Mesendoderm (in vitro differentiated cells): ENCODE results near the gene OR4M1.
"Not testable (repeated sequence)": the region's sequence is repeated elsewhere in the genome, so short reads cannot be mapped to it uniquely, and the experiment has no call there.

Experiments used
- DNase-seq: peaks from one replicate; pipeline ENCODE4 v3.0.0; 2013
- H2AK5ac ChIP-seq: 2 replicates; pipeline ENCODE4 v1.6.1; 2013; ENCODE audit warnings: low read length, inconsistent platforms
- H2BK120ac ChIP-seq: 2 replicates; pipeline ENCODE4 v1.6.1; 2013; ENCODE audit warnings: low read depth, mild to moderate bottlenecking, low read length, moderate library complexity, mixed read lengths
- H2BK15ac ChIP-seq: replicated peaks from 2 replicates; pipeline ENCODE4 v1.6.1; 2013; ENCODE audit warnings: low read depth, mild to moderate bottlenecking, moderate library complexity
- H2BK5ac ChIP-seq: 2 replicates; pipeline ENCODE4 v1.6.1; 2013; ENCODE audit warnings: low read length, inconsistent platforms
- H3K18ac ChIP-seq: 2 replicates; pipeline ENCODE4 v1.6.1; 2013; ENCODE audit warnings: mild to moderate bottlenecking, low read length, mixed read lengths
- H3K23ac ChIP-seq: one replicate; pipeline ENCODE4 v1.6.1; 2013; ENCODE audit warnings: low read length
- H3K27ac ChIP-seq: 2 replicates; pipeline ENCODE4 v1.5.1; 2013; ENCODE audit warnings: low read depth, mild to moderate bottlenecking, inconsistent platforms, low read length, moderate library complexity
- H3K27me3 ChIP-seq: 2 replicates; pipeline ENCODE4 v1.6.1; 2013; ENCODE audit warnings: low read length, control low read depth, mild to moderate bottlenecking, inconsistent platforms; ENCODE audit not compliant: insufficient read depth, poor library complexity
- H3K36me3 ChIP-seq: 2 replicates; pipeline ENCODE4 v1.6.1; 2013; ENCODE audit warnings: low read length, inconsistent platforms; ENCODE audit not compliant: control insufficient read depth, insufficient read depth
- H3K4ac ChIP-seq: one replicate; pipeline ENCODE4 v1.6.1; 2013; ENCODE audit warnings: low read depth, mild to moderate bottlenecking, low read length, moderate library complexity
- H3K4me1 ChIP-seq: 2 replicates; pipeline ENCODE4 v1.6.1; 2013; ENCODE audit warnings: low read depth, low read length, inconsistent platforms; ENCODE audit not compliant: control insufficient read depth
- H3K4me2 ChIP-seq: 2 replicates; pipeline ENCODE4 v1.6.1; 2013; ENCODE audit warnings: low read length
- H3K4me3 ChIP-seq: 2 replicates; pipeline ENCODE4 v1.5.1; 2013; ENCODE audit warnings: mild to moderate bottlenecking, low read length
- H3K56ac ChIP-seq: one replicate; pipeline ENCODE4 v1.6.1; 2013; ENCODE audit warnings: low read length
- H3K79me1 ChIP-seq: 2 replicates; pipeline ENCODE4 v1.6.1; 2013; ENCODE audit warnings: low read length, inconsistent platforms
- H3K79me2 ChIP-seq: 2 replicates; pipeline ENCODE4 v1.6.1; 2013; ENCODE audit warnings: mild to moderate bottlenecking, low read length; ENCODE audit not compliant: control insufficient read depth, insufficient read depth
- H3K9ac ChIP-seq: 2 replicates; pipeline ENCODE4 v1.6.1; 2013; ENCODE audit warnings: low read length, inconsistent platforms
- H4K5ac ChIP-seq: one replicate; pipeline ENCODE4 v1.6.1; 2013; ENCODE audit warnings: low read length
- H4K8ac ChIP-seq: one replicate; pipeline ENCODE4 v1.6.1; 2013; ENCODE audit warnings: low read depth, mild to moderate bottlenecking, control low read depth, low read length, moderate library complexity
- WGBS: extraction: QIAGEN DNeasy Blood & Tissue Kit; methylation state at CpG from one replicate; pipeline ENCODE4 v1.1.7; 2013; ENCODE audit warnings: low lambda C conversion rate, missing lambda C conversion rate; ENCODE audit not compliant: insufficient coverage; ENCODE audit errors: extremely low coverage; 5-methylcytosine and 5-hydroxymethylcytosine counted together

The OR4M1 gene

DNA sequence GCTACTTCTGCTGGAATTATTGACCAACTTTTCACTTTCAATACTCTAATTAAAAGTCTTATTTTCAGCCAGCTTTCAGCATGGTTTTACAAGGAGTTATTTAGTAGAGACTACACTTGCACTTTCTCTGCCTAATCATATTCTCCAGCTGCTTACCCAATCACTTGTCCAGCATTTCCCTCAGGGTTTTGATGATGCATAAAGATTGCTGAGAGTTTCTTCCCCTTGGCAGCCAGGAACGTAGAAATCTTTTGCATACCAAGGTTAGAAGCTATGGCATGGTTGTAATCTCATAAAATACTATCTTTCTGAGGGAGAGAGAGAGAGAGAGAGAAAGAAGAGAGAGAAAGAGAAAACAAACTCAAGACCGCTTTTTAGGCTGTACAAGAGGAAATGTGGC is 19.1 kb upstream of the OR4M1 start:
- H3K4me3 ChIP-seq = no peak overlapping the region
- no peak overlapping the region for H3K4me2 ChIP-seq

DNA sequence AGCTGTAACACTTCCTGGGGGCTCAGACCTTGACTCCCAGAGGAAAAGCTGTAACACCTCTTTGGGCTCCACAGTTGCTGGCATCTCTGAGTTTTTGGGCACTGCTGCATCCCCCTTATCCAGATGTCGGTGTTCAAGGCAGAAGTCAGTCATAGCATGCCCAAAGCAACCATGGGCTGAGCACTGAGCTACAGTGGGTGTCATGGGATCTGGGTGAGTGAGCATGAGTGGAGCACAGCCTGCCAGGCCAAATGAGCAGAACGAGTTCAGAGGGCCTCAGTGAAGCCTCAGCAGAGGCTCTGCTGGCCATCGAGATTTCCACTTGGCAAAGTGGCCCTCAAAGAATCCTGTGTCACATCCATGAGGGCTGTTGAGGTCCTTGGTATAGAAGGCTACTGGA is 1.8 kb upstream of the OR4M1 start:
- not testable (repeated sequence) for H3K9ac ChIP-seq, H3K79me1 ChIP-seq, H4K5ac ChIP-seq, DNase-seq, H3K56ac ChIP-seq, H3K23ac ChIP-seq, H2BK15ac ChIP-seq, H3K27ac ChIP-seq, H2BK5ac ChIP-seq, H3K4ac ChIP-seq, H3K79me2 ChIP-seq, H3K36me3 ChIP-seq, H3K4me3 ChIP-seq, H2AK5ac ChIP-seq, H4K8ac ChIP-seq, H3K18ac ChIP-seq, H3K27me3 ChIP-seq, H3K4me1 ChIP-seq, H2BK120ac ChIP-seq, H3K4me2 ChIP-seq
- WGBS = no CpG with 5 or more reads among the region's 3 CpGs

More for the DNA sequence above, 19.1 kb upstream of the OR4M1 start:
- no peak overlapping the region for H2AK5ac ChIP-seq
- H2BK5ac ChIP-seq = no peak overlapping the region
- no peaks in the 10 kb centered on the region for H3K79me1 ChIP-seq
- no peak overlapping the region for H3K56ac ChIP-seq
- H3K18ac ChIP-seq = no peak overlapping the region
- H4K5ac ChIP-seq = no peak overlapping the region
- no peak for DNase-seq
- no peaks in the 10 kb centered on the region for H3K27me3 ChIP-seq
- no CpG with 5 or more reads among the region's 2 CpGs for WGBS
- no peaks in the 10 kb centered on the region for H3K36me3 ChIP-seq
- H2BK120ac ChIP-seq = no peak overlapping the region
- H4K8ac ChIP-seq = no peak overlapping the region
- H3K9ac ChIP-seq = no peak overlapping the region
- no peak overlapping the region for H2BK15ac ChIP-seq
- no peak overlapping the region for H3K4ac ChIP-seq
- no peaks in the 10 kb centered on the region for H3K4me1 ChIP-seq
- H3K23ac ChIP-seq = no peak overlapping the region
- no peak overlapping the region for H3K27ac ChIP-seq
- no peaks in the 10 kb centered on the region for H3K79me2 ChIP-seq

DNA sequence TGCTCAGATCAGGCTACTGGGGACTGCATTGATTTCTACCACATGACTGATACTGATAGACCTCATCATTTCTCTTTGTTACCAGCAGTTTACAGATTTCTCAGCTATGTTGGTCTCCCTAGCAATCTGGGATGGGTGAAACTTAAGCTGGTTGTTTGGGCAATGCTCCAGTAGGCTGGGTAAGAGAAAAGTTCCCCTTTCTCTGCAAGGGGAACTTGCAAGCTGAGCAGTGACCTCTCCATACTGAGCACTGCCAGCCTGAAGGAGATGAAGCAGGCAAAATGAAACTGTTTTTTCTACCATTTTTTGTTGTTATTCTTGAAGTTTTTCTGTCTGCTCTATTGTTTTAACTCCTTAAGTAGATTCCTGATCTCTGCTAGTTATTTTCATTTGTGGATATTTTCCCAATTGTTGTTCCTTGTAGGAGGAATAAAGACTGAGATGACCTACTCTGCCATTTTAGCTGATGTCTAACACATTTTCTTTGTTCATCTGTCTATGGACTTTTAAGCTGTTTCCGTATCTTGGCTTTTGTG is 1.3 kb upstream of the OR4M1 start:
- WGBS = no CpG with 5 or more reads among the region's 1 CpG
- H3K9ac ChIP-seq = no peak overlapping the region
- no peak overlapping the region for H3K56ac ChIP-seq
- no peak overlapping the region for H2BK15ac ChIP-seq
- no peak overlapping the region for H4K5ac ChIP-seq
- H4K8ac ChIP-seq = no peak overlapping the region
- H2BK5ac ChIP-seq = no peak overlapping the region
- H2AK5ac ChIP-seq = no peak overlapping the region
- no peaks in the 10 kb centered on the region for H3K36me3 ChIP-seq
- H3K23ac ChIP-seq = no peak overlapping the region
- no peaks in the 10 kb centered on the region for H3K79me2 ChIP-seq
- no peaks in the 10 kb centered on the region for H3K79me1 ChIP-seq
- no peak for DNase-seq
- H3K4me3 ChIP-seq = no peak overlapping the region
- H3K4me1 ChIP-seq = no peaks in the 10 kb centered on the region
- no peak overlapping the region for H3K4me2 ChIP-seq
- no peak overlapping the region for H3K27ac ChIP-seq
- no peaks in the 10 kb centered on the region for H3K27me3 ChIP-seq
- H3K18ac ChIP-seq = no peak overlapping the region
- no peak overlapping the region for H3K4ac ChIP-seq
- H2BK120ac ChIP-seq = no peak overlapping the region

DNA sequence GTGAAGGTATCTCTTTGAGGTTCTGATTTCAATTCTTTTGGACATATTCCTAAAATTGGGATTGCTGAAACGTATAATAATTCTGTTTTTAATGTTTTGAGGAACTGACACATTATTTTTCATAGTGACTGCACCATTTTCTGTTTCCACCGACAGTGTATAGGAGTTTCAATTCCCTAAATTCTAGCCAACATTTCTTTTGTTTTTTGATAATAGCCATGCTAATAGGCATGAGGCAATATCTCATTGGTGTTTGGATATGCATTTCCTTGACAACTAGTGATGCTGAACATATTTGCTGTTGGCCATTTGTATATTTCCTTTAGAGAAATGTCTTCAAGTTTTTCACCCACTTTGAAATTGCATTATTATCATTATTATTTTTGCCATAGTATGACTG is 850 bp upstream of the OR4M1 start:
- H2AK5ac ChIP-seq, H3K56ac ChIP-seq, H3K79me1 ChIP-seq, H3K36me3 ChIP-seq, H3K23ac ChIP-seq, DNase-seq, H3K27ac ChIP-seq, H3K9ac ChIP-seq, H4K5ac ChIP-seq, H3K4me1 ChIP-seq, H3K27me3 ChIP-seq, H3K4ac ChIP-seq, H3K4me2 ChIP-seq, H3K4me3 ChIP-seq, H2BK120ac ChIP-seq, H3K79me2 ChIP-seq, H2BK5ac ChIP-seq, H3K18ac ChIP-seq, H4K8ac ChIP-seq, H2BK15ac ChIP-seq: not testable (repeated sequence)
- WGBS = no CpG with 5 or more reads among the region's 2 CpGs

DNA sequence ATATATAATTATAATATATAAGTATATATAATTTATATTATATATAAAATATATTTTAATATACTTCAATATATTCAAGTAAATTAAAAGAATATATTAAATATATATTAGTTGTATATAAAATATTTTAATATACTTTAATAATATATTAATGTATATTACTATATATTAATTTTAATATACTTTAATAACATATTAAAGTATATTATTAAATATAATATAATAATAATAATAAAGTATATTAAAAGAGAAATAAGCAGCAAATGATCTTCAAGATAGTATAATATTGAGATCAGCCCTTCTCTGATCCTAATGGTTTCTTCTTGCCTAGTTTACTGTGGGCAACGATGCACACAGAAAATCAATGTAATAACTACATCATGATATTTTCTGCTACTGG is 2.3 kb downstream of the OR4M1 start:
- H3K56ac ChIP-seq = no peak overlapping the region
- H3K9ac ChIP-seq = no peak overlapping the region
- no peak overlapping the region for H2AK5ac ChIP-seq
- H4K8ac ChIP-seq = no peak overlapping the region
- DNase-seq = no peak
- no peaks in the 10 kb centered on the region for H3K27me3 ChIP-seq
- no peak overlapping the region for H3K27ac ChIP-seq
- H3K79me2 ChIP-seq = no peaks in the 10 kb centered on the region
- no peak overlapping the region for H3K4ac ChIP-seq
- no peak overlapping the region for H4K5ac ChIP-seq
- H3K79me1 ChIP-seq = no peaks in the 10 kb centered on the region
- H2BK120ac ChIP-seq = no peak overlapping the region
- H3K23ac ChIP-seq = no peak overlapping the region
- H3K4me1 ChIP-seq = no peaks in the 10 kb centered on the region
- H2BK15ac ChIP-seq = no peak overlapping the region
- H3K18ac ChIP-seq = no peak overlapping the region
- no peak overlapping the region for H2BK5ac ChIP-seq
- H3K4me3 ChIP-seq = no peak overlapping the region
- no peak overlapping the region for H3K4me2 ChIP-seq
- no peaks in the 10 kb centered on the region for H3K36me3 ChIP-seq
- WGBS = no CpG with 5 or more reads among the region's 1 CpG

DNA sequence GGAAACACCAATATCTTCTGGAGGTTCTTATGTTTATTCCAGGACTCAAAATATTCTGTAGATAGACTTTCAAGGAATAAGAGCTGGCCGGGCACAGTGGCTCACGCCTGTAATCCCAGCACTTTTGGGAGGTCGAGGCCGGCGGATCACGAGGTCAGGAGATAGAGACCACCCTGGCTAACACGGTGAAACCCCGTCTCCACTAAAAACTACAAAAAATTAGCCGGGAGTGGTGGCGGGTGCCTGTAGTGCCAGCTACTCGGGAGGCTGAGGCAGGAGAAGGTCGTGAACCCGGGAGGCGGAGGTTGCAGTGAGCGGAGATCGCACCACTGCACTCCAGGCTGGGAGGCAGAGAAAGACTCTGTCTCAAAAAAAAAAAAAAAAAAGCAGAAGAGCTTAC is 12.5 kb downstream of the OR4M1 start:
- H3K4me2 ChIP-seq, H4K8ac ChIP-seq, H3K79me2 ChIP-seq, H3K4ac ChIP-seq, H2BK5ac ChIP-seq, H3K79me1 ChIP-seq, H2BK120ac ChIP-seq, H3K9ac ChIP-seq, H3K4me1 ChIP-seq, DNase-seq, H3K4me3 ChIP-seq, H2BK15ac ChIP-seq, H3K27ac ChIP-seq, H3K56ac ChIP-seq, H3K36me3 ChIP-seq, H3K18ac ChIP-seq, H4K5ac ChIP-seq, H3K23ac ChIP-seq, H2AK5ac ChIP-seq, H3K27me3 ChIP-seq: not testable (repeated sequence)
- no CpG with 5 or more reads among the region's 16 CpGs for WGBS
